Measurements from ENCODE around the gene DGKQ.

Gene DGKQ

DNA sequence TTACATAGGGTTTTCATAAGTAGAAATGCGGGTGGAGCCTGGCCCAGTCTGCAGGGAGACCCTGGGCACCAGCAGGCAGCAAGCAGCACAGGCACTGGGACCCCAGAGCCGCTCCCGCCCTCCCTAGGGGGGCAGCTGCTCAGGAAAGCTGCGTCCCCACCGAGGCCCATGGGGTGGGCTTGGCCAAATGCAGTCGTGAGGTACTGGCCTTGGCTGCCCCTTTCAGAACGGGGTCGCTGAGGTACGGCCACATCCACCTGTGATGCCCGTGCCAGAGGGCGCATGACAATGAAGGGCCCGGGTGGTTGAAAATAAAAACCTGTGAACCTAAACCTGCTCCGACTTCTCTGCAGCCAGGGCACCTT is 24.5 kb downstream of the DGKQ start:
- no peak for ATAC-seq
- no peak for TF ChIP-seq TOX (CRISPR knock-in tag; IDR thresholded peaks at IDR 0.05; ENCODE audit: borderline replicate concordance)
- TF ChIP-seq, protein P1, sequence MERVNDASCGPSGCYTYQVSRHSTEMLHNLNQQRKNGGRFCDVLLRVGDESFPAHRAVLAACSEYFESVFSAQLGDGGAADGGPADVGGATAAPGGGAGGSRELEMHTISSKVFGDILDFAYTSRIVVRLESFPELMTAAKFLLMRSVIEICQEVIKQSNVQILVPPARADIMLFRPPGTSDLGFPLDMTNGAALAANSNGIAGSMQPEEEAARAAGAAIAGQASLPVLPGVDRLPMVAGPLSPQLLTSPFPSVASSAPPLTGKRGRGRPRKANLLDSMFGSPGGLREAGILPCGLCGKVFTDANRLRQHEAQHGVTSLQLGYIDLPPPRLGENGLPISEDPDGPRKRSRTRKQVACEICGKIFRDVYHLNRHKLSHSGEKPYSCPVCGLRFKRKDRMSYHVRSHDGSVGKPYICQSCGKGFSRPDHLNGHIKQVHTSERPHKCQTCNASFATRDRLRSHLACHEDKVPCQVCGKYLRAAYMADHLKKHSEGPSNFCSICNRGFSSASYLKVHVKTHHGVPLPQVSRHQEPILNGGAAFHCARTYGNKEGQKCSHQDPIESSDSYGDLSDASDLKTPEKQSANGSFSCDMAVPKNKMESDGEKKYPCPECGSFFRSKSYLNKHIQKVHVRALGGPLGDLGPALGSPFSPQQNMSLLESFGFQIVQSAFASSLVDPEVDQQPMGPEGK (CRISPR knock-in tag; IDR thresholded peaks at IDR 0.05; ENCODE audit: borderline replicate concordance): no peak
- no peak for TF ChIP-seq ISL1 (CRISPR knock-in tag; IDR thresholded peaks at IDR 0.05)
- no peak for TF ChIP-seq ZFP3 (CRISPR knock-in tag; IDR thresholded peaks at IDR 0.05)

- no peak for ATAC-seq
- no peak for TF ChIP-seq GLIS3 (CRISPR knock-in tag; IDR thresholded peaks at IDR 0.05)
- TF ChIP-seq ZC3H10 (CRISPR knock-in tag; IDR thresholded peaks at IDR 0.05): no peak
- TF ChIP-seq ESRRG (CRISPR knock-in tag; IDR thresholded peaks at IDR 0.05): no peak
- no peak for TF ChIP-seq ZFP30 (CRISPR knock-in tag; IDR thresholded peaks at IDR 0.05)
- TF ChIP-seq OSR1 (CRISPR knock-in tag; IDR thresholded peaks at IDR 0.05): no peak
- TF ChIP-seq ZNF8 (CRISPR knock-in tag; IDR thresholded peaks at IDR 0.05): no peak
- TF ChIP-seq ISL1 (CRISPR knock-in tag; IDR thresholded peaks at IDR 0.05): no peak
- no peak for TF ChIP-seq TCF4 (CRISPR knock-in tag; IDR thresholded peaks at IDR 0.05; ENCODE audit: borderline replicate concordance)
- no peak for TF ChIP-seq CSRNP3 (CRISPR knock-in tag; IDR thresholded peaks at IDR 0.05)
- TF ChIP-seq ARNTL (CRISPR knock-in tag; IDR thresholded peaks at IDR 0.05; ENCODE audit: borderline replicate concordance, low read depth): no peak
- no peak for TF ChIP-seq SNAI2 (CRISPR knock-in tag; IDR thresholded peaks at IDR 0.05)
- TF ChIP-seq CREB5 (CRISPR knock-in tag; IDR thresholded peaks at IDR 0.05; ENCODE audit: low read depth): no peak
- no peak for TF ChIP-seq CSDC2 (CRISPR knock-in tag; IDR thresholded peaks at IDR 0.05)
- TF ChIP-seq RARB (CRISPR knock-in tag; IDR thresholded peaks at IDR 0.05): no peak
- no peak for TF ChIP-seq ZNF565 (CRISPR knock-in tag; conservative IDR thresholded peaks at IDR 0.05; ENCODE audit: low read depth)
- TF ChIP-seq, protein P2, sequence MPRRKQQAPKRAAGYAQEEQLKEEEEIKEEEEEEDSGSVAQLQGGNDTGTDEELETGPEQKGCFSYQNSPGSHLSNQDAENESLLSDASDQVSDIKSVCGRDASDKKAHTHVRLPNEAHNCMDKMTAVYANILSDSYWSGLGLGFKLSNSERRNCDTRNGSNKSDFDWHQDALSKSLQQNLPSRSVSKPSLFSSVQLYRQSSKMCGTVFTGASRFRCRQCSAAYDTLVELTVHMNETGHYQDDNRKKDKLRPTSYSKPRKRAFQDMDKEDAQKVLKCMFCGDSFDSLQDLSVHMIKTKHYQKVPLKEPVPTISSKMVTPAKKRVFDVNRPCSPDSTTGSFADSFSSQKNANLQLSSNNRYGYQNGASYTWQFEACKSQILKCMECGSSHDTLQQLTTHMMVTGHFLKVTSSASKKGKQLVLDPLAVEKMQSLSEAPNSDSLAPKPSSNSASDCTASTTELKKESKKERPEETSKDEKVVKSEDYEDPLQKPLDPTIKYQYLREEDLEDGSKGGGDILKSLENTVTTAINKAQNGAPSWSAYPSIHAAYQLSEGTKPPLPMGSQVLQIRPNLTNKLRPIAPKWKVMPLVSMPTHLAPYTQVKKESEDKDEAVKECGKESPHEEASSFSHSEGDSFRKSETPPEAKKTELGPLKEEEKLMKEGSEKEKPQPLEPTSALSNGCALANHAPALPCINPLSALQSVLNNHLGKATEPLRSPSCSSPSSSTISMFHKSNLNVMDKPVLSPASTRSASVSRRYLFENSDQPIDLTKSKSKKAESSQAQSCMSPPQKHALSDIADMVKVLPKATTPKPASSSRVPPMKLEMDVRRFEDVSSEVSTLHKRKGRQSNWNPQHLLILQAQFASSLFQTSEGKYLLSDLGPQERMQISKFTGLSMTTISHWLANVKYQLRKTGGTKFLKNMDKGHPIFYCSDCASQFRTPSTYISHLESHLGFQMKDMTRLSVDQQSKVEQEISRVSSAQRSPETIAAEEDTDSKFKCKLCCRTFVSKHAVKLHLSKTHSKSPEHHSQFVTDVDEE (CRISPR knock-in tag; IDR thresholded peaks at IDR 0.05): no peak
- TF ChIP-seq POU6F1 (CRISPR knock-in tag; IDR thresholded peaks at IDR 0.05; ENCODE audit: borderline replicate concordance, low read depth): no peak
- no peak for TF ChIP-seq TOX (CRISPR knock-in tag; IDR thresholded peaks at IDR 0.05; ENCODE audit: borderline replicate concordance)
- TF ChIP-seq, protein P1 (CRISPR knock-in tag; IDR thresholded peaks at IDR 0.05; ENCODE audit: borderline replicate concordance): no peak
Measured at GRCh38 chr4:948101-948935, 25.1 kb downstream of the DGKQ start.
